Thyroid gland (tissue), 4 donors: Measurements from ENCODE around the gene LIMS2. TPM values are rescaled to one million over a fixed set of nuclear protein-coding genes. Genes with fewer than 3 reads are reported as not detected.

Experiments
- DNase-seq, 2 donors: peaks; one replicate each; pipeline ENCODE4 v3.0.0-alpha.2; 2019
- H3K27ac ChIP-seq, 3 donors: fragments of 200-600 bp; sonication (generic); 1 replicate in 2 of 3; 2 replicates in 1 of 3; pipeline ENCODE4 v1.5.1; 2016 to 2019; ENCODE audit warnings: mild to moderate bottlenecking in 1 of 3, moderate library complexity in 1 of 3
- H3K27me3 ChIP-seq: fragments of 200-600 bp; sonication (generic); one replicate; pipeline ENCODE4 v1.5.1; 2019
- H3K36me3 ChIP-seq, 2 donors: fragments of 200-600 bp; sonication (generic); one replicate each; pipeline ENCODE4 v1.5.1; 2016 to 2019
- H3K4me1 ChIP-seq, 2 donors: fragments of 200-600 bp; sonication (generic); one replicate each; pipeline ENCODE4 v1.5.1; 2017 to 2019
- H3K4me3 ChIP-seq, 3 donors: fragments of 200-600 bp; sonication (generic); replicated peaks in 1 of 3; 1 replicate in 2 of 3; 2 replicates in 1 of 3; pipeline ENCODE4 v1.5.1; 2016; ENCODE audit warnings: mild to moderate bottlenecking in 1 of 3
- H3K9me3 ChIP-seq: fragments of 200-600 bp; sonication (generic); one replicate; pipeline ENCODE4 v1.5.1; 2017
- CTCF ChIP-seq, 6 experiments: fragments of 200-600 bp in 3 of 6; fragments of 450-650 bp in 3 of 6; sonication (generic) in 3 of 6; IDR thresholded peaks; one replicate each; pipeline ENCODE4 v1.5.1; 2016 to 2019; ENCODE audit warnings: antibody characterized with exemption in 6 of 6, mild to moderate bottlenecking in 2 of 6, inconsistent platforms in 1 of 6, moderate library complexity in 1 of 6
- POLR2A ChIP-seq, 2 donors: fragments of 450-650 bp; IDR thresholded peaks; one replicate each; pipeline ENCODE4 v1.6.1; 2017; ENCODE audit warnings: antibody characterized with exemption in 2 of 2, mild to moderate bottlenecking in 2 of 2, moderate library complexity in 1 of 2
- WGBS, 2 donors: methylation state at CpG; one replicate each; pipeline ENCODE4 v1.1.5; 2017; 5-methylcytosine and 5-hydroxymethylcytosine counted together
- intact Hi-C: fragments of 100-400 bp; cut with DNase I; formaldehyde crosslinking; loops from one replicate; pipeline ENCODE4 v1.15.1; 2023
- total RNA-seq, 4 donors: library from RNA; depleted of rRNA; stranded (reverse); fragments of >200 nt; gene quantifications; one replicate each; pipeline ENCODE4 v1.2.3, GENCODE V29; 2016

Gene LIMS2
- total RNA-seq, 4 donors from 2014 or later, result 9.1 to 27.8 (median 14.2) TPM

GRCh38 chr2:127638361-127639110, 36.8 kb downstream of the LIMS2 start:
- no peaks in the 10 kb centered on the region for H3K27me3 ChIP-seq
- intact Hi-C loops, result no loop called here
- H3K9me3 ChIP-seq, result no peaks in the 10 kb centered on the region
- peak overlapping the region in 2 of 3 donors; percentile 61 to 70 for H3K27ac ChIP-seq
- DNase-seq, result no peak
- H3K36me3 ChIP-seq, result no peaks in the 10 kb centered on the region
- no peak for TF ChIP-seq CTCF (IDR thresholded peaks at IDR 0.05)
- TF ChIP-seq POLR2A (IDR thresholded peaks at IDR 0.05), result no peak
- 68 to 73% methylated on average over 21 of the region's 23 CpGs for WGBS, 2 donors
- H3K4me1 ChIP-seq, result peaks cover 5 to 27% of the 10 kb centered on the region in 2 donors
- no peak overlapping the region for H3K4me3 ChIP-seq

GRCh38 chr2:127637725-127638252, 37.5 kb downstream of the LIMS2 start:
- Histone ChIP-seq H3K4me3 (no peak overlapping the region), H3K9me3 (no peaks in the 10 kb centered on the region), H3K27ac (peak overlapping the region; percentile 47 to 70 (median 61)), H3K36me3 (no peaks in the 10 kb centered on the region), H3K27me3 (no peaks in the 10 kb centered on the region), H3K4me1 (peaks cover 5 to 32% of the 10 kb centered on the region in 2 donors)
- no peak for DNase-seq
- WGBS, 2 donors, result 38 to 52% methylated on average over 7 to 8 of the region's 8 CpGs
- intact Hi-C loops, result no loop called here
- TF ChIP-seq POLR2A (IDR thresholded peaks at IDR 0.05) (no peak), CTCF (IDR thresholded peaks at IDR 0.05) (no peak)

GRCh38 chr2:127637236-127637630, 38.1 kb downstream of the LIMS2 start:
- Histone ChIP-seq H3K4me3 (no peak overlapping the region), H3K9me3 (no peaks in the 10 kb centered on the region), H3K36me3 (no peaks in the 10 kb centered on the region), H3K27ac (peak overlapping the region; percentile 33 to 61 (median 47)), H3K4me1 (peaks cover 5 to 32% of the 10 kb centered on the region in 2 donors), H3K27me3 (no peaks in the 10 kb centered on the region)
- TF ChIP-seq CTCF (IDR thresholded peaks at IDR 0.05) (no peak), POLR2A (IDR thresholded peaks at IDR 0.05) (no peak)
- WGBS, 2 donors, result 81 to 82% methylated on average over 6 to 13 of the region's 13 CpGs
- no peak for DNase-seq
- intact Hi-C loops, result no loop called here

- DNase-seq, result no peak
- intact Hi-C loops, result no loop called here
- Histone ChIP-seq H3K36me3 (no peaks in the 10 kb centered on the region), H3K9me3 (no peaks in the 10 kb centered on the region), H3K27me3 (no peaks in the 10 kb centered on the region), H3K27ac (peak overlapping the region in 1 of 3 donors; percentile 33), H3K4me1 (peaks cover 5 to 32% of the 10 kb centered on the region in 2 donors), H3K4me3 (no peak overlapping the region)
- WGBS, 2 donors, result 93 to 97% methylated on average over 18 to 25 of the region's 33 CpGs
- TF ChIP-seq CTCF (IDR thresholded peaks at IDR 0.05) (no peak), POLR2A (IDR thresholded peaks at IDR 0.05) (no peak)
These were observed 38.8 kb downstream of the LIMS2 start for GRCh38 chr2:127636248-127637235.
